CD14-positive monocyte (primary cell): ENCODE data around the gene CACNG6. TPM values are rescaled to one million over a fixed set of nuclear protein-coding genes. Genes with fewer than 3 reads are reported as not detected.
A peak's percentile ranks its signal among the peaks of the same experiment; 100 is the strongest.

Experiments used
- DNase-seq, 3 donors: peaks; one replicate each; pipeline ENCODE4 v3.0.0-alpha.2; 2011 to 2022
- H2AFZ ChIP-seq: 2 replicates; pipeline ENCODE4 v1.6.0; 2012; ENCODE audit warnings: mild to moderate bottlenecking, low read depth, low read length, inconsistent platforms; ENCODE audit not compliant: insufficient read depth, poor library complexity, severe bottlenecking
- H3K27ac ChIP-seq, 2 donors: 1 replicate in 1 of 2; 2 replicates in 1 of 2; pipeline ENCODE4 v1.5.1; 2012 to 2013; ENCODE audit warnings: low read length in 2 of 2, control low read depth in 1 of 2, inconsistent platforms in 1 of 2, low read depth in 1 of 2, mild to moderate bottlenecking in 1 of 2
- H3K27me3 ChIP-seq, 2 donors: one replicate each; pipeline versions ENCODE4 v1.6.0 to v1.6.1; 2011 to 2013; ENCODE audit warnings: low read length in 2 of 2; ENCODE audit not compliant: control insufficient read depth in 2 of 2, insufficient read depth in 2 of 2
- H3K36me3 ChIP-seq, 2 donors: replicated peaks in 1 of 2; 1 replicate in 1 of 2; 2 replicates in 1 of 2; pipeline versions ENCODE4 v1.5.1 to v1.6.1; 2012 to 2013; ENCODE audit warnings: low read length in 2 of 2, control low read depth in 1 of 2, inconsistent platforms in 1 of 2, mild to moderate bottlenecking in 1 of 2; ENCODE audit not compliant: insufficient read depth in 2 of 2, control insufficient read depth in 1 of 2
- H3K4me1 ChIP-seq, 2 donors: 1 replicate in 1 of 2; 2 replicates in 1 of 2; pipeline versions ENCODE4 v1.5.1 to v1.6.1; 2012 to 2013; ENCODE audit warnings: low read length in 2 of 2, control low read depth in 1 of 2, inconsistent platforms in 1 of 2, mild to moderate bottlenecking in 1 of 2, moderate library complexity in 1 of 2; ENCODE audit not compliant: insufficient read depth in 2 of 2, control insufficient read depth in 1 of 2
- H3K4me2 ChIP-seq: replicated peaks from 2 replicates; pipeline ENCODE3; 2012; ENCODE audit warnings: low read length, moderate library complexity, mild to moderate bottlenecking; ENCODE audit not compliant: poor library complexity, severe bottlenecking; ENCODE audit errors: extremely low read depth
- H3K4me3 ChIP-seq, 3 experiments: fragments of 200-600 bp in 1 of 3; sonication (generic) in 1 of 3; replicated peaks in 1 of 3; 1 replicate in 2 of 3; 2 replicates in 1 of 3; pipeline ENCODE4 v1.5.1; 2011 to 2013; ENCODE audit warnings: low read length in 3 of 3, mild to moderate bottlenecking in 3 of 3, control low read depth in 2 of 3, low read depth in 2 of 3, inconsistent platforms in 1 of 3, moderate library complexity in 1 of 3
- H3K79me2 ChIP-seq: 2 replicates; pipeline ENCODE4 v1.6.0; 2012; ENCODE audit warnings: mild to moderate bottlenecking, control low read depth, inconsistent platforms, low read length, moderate library complexity; ENCODE audit not compliant: insufficient read depth
- H3K9ac ChIP-seq: 2 replicates; pipeline ENCODE4 v1.6.0; 2017; ENCODE audit warnings: low read length, mild to moderate bottlenecking; ENCODE audit not compliant: insufficient read depth, poor library complexity, severe bottlenecking
- H3K9me3 ChIP-seq, 2 donors: replicated peaks in 1 of 2; 1 replicate in 1 of 2; 2 replicates in 1 of 2; pipeline versions ENCODE4 v1.5.1 to v1.6.1; 2012 to 2013; ENCODE audit warnings: low read length in 2 of 2, control low read depth in 1 of 2; ENCODE audit not compliant: control insufficient read depth in 1 of 2, insufficient read depth in 1 of 2
- H4K20me1 ChIP-seq: 2 replicates; pipeline ENCODE4 v1.6.0; 2012; ENCODE audit warnings: mild to moderate bottlenecking, low read length, control low read depth, moderate library complexity; ENCODE audit not compliant: insufficient read depth
- H3K27ac Mint-ChIP-seq, 7 donors: one replicate each; pipeline ENCODE4 v1.8.0; 2020; ENCODE audit warnings: mild to moderate bottlenecking in 7 of 7, mixed read lengths in 7 of 7, moderate library complexity in 6 of 7, inconsistent platforms in 2 of 7
- H3K27me3 Mint-ChIP-seq, 3 donors: one replicate each; pipeline ENCODE4 v1.8.0; 2021 to 2022; ENCODE audit warnings: low read depth in 3 of 3, mild to moderate bottlenecking in 3 of 3, mixed read lengths in 3 of 3, moderate library complexity in 3 of 3, inconsistent platforms in 1 of 3
- H3K36me3 Mint-ChIP-seq, 2 donors: one replicate each; pipeline ENCODE4 v1.8.0; 2020; ENCODE audit warnings: mixed read lengths in 2 of 2, inconsistent platforms in 1 of 2, mild to moderate bottlenecking in 1 of 2
- H3K4me1 Mint-ChIP-seq: one replicate; pipeline ENCODE4 v1.8.0; 2020; ENCODE audit warnings: mild to moderate bottlenecking, mixed read lengths
- H3K4me3 Mint-ChIP-seq, 2 donors: one replicate each; pipeline ENCODE4 v1.8.0; 2020; ENCODE audit warnings: mild to moderate bottlenecking in 2 of 2, mixed read lengths in 2 of 2, moderate library complexity in 1 of 2
- H3K9me3 Mint-ChIP-seq, 7 donors: one replicate each; pipeline ENCODE4 v1.8.0; 2020 to 2022; ENCODE audit warnings: mixed read lengths in 7 of 7, mild to moderate bottlenecking in 6 of 7, moderate library complexity in 6 of 7, inconsistent platforms in 2 of 7
- WGBS: methylation state at CpG from one replicate; pipeline ENCODE4 v1.1.5; 2013; ENCODE audit warnings: missing lambda C conversion rate; ENCODE audit not compliant: insufficient coverage; 5-methylcytosine and 5-hydroxymethylcytosine counted together
- intact Hi-C, 2 donors: fragments of 100-400 bp; cut with micrococcal nuclease; formaldehyde crosslinking; loops; one replicate each; pipeline versions ENCODE4 v1.15.0 to v1.15.1; 2023
- polyA plus RNA-seq, 3 donors: library from polyadenylated mRNA; depleted of rRNA in 1 of 3; unstranded in 2 of 3; stranded (reverse) in 1 of 3; fragments of 300-500 nt in 2 of 3; fragments of >200 nt in 1 of 3; fragmentation: Illumina TruSeq in 2 of 3; gene quantifications; 1 replicate in 2 of 3; 2 replicates in 1 of 3; pipeline ENCODE4 v1.2.3, GENCODE V29; 2012 to 2021
- TF ChIP-seq, protein P1 (sequence below): fragments of 200-600 bp; IDR thresholded peaks from one replicate; pipeline ENCODE4 v1.8.0; 2022; ENCODE audit warnings: antibody characterized with exemption, mild to moderate bottlenecking

Gene CACNG6
- polyA plus RNA-seq, 3 donors: 0.08 to 0.18 TPM; not detected in 1

DNA sequence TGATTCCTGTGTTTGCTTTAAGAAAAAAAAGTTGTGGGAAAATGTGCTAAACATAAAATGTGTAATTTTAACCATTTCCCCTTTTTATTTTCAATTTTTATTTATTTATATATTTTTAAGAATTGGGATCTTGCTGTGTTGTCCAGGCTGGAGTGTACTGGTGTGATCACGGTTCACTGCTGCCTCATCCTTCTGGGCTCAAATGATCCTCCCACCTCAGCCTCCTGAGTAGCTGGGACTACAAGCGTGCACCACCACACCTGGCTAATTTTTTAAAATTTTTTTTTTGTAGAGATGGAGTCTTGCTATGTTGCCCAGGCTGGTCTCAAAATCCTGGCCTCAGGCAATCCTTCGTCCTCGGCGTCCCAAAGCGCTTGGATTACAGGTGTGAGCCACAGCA is 19.0 kb downstream of the CACNG6 start:
- H3K4me1 ChIP-seq: peaks cover 6 to 19% of the 10 kb centered on the region in 2 donors
- peaks cover 0 to 17% of the 10 kb centered on the region in 2 donors for H3K27me3 ChIP-seq
- no CpG with 5 or more reads among the region's 6 CpGs for WGBS
- H3K4me3 ChIP-seq: no peak overlapping the region
- no peaks in the 10 kb centered on the region for H4K20me1 ChIP-seq
- Mint-ChIP-seq H3K27ac (no peak overlapping the region), H3K9me3 (peaks cover 0 to 4% (median 2%) of the 10 kb centered on the region in 7 donors), H3K36me3 (no peaks in the 10 kb centered on the region), H3K4me1 (peaks cover 23% of the 10 kb centered on the region), H3K4me3 (no peak overlapping the region), H3K27me3 (peaks cover 42 to 56% (median 49%) of the 10 kb centered on the region in 3 donors)
- no peaks in the 10 kb centered on the region for H3K36me3 ChIP-seq
- no peak for DNase-seq
- no peak overlapping the region for H2AFZ ChIP-seq
- no peak overlapping the region for H3K9ac ChIP-seq
- no peaks in the 10 kb centered on the region for H3K9me3 ChIP-seq
- intact Hi-C loops: no loop called here
- H3K27ac ChIP-seq: no peak overlapping the region
- H3K79me2 ChIP-seq: no peaks in the 10 kb centered on the region
- no peak overlapping the region for H3K4me2 ChIP-seq
- TF ChIP-seq, protein P1, sequence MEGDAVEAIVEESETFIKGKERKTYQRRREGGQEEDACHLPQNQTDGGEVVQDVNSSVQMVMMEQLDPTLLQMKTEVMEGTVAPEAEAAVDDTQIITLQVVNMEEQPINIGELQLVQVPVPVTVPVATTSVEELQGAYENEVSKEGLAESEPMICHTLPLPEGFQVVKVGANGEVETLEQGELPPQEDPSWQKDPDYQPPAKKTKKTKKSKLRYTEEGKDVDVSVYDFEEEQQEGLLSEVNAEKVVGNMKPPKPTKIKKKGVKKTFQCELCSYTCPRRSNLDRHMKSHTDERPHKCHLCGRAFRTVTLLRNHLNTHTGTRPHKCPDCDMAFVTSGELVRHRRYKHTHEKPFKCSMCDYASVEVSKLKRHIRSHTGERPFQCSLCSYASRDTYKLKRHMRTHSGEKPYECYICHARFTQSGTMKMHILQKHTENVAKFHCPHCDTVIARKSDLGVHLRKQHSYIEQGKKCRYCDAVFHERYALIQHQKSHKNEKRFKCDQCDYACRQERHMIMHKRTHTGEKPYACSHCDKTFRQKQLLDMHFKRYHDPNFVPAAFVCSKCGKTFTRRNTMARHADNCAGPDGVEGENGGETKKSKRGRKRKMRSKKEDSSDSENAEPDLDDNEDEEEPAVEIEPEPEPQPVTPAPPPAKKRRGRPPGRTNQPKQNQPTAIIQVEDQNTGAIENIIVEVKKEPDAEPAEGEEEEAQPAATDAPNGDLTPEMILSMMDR: no peak

DNA sequence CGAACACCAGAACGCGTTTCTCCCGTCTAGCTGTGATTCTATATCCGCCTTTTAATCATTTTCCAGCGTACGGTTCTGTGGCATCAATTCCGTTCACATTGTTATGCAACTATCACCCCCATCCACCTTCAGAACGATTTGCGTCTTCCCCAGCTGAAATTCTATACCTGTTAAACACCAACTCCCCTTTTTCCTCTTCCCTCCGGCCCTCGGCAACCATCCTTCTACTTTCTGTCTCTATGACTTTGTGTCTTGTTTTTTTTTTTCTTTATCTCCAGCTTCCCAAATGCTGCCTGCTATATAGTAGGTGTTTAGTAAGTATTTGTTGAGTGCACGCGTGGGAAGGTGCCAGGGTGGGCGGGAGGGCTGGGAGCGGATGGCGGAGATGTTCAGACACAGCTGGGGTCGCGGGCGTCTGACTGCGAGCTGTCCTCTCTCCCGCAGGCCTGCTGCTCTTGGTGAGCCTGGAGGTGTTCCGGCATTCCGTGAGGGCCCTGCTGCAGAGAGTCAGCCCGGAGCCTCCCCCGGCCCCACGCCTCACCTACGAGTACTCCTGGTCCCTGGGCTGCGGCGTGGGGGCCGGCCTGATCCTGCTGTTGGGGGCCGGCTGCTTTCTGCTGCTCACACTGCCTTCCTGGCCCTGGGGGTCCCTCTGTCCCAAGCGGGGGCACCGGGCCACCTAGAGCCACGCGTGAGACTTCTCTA is 20.2 kb downstream of the CACNG6 start:
- Histone ChIP-seq H3K36me3 (no peaks in the 10 kb centered on the region), H3K9ac (no peak overlapping the region), H2AFZ (no peak overlapping the region), H3K4me3 (no peak overlapping the region), H3K4me2 (no peak overlapping the region), H3K79me2 (no peaks in the 10 kb centered on the region), H3K27ac (no peak overlapping the region), H4K20me1 (no peaks in the 10 kb centered on the region), H3K9me3 (no peaks in the 10 kb centered on the region), H3K4me1 (peaks cover 6 to 28% of the 10 kb centered on the region in 2 donors), H3K27me3 (peaks cover 0 to 17% of the 10 kb centered on the region in 2 donors)
- Mint-ChIP-seq H3K36me3 (peaks cover 0 to 3% of the 10 kb centered on the region in 2 donors), H3K27me3 (peaks cover 41 to 54% (median 43%) of the 10 kb centered on the region in 3 donors), H3K27ac (peak overlapping the region in 1 of 7 donors; percentile 24), H3K9me3 (peaks cover 0 to 5% (median 4%) of the 10 kb centered on the region in 7 donors), H3K4me3 (peak overlapping the region in 1 of 2 donors; percentile 59), H3K4me1 (peaks cover 28% of the 10 kb centered on the region)
- WGBS: 67% methylated on average over 29 of the region's 36 CpGs
- TF ChIP-seq, protein P1: no peak
- DNase-seq: no peak
- intact Hi-C loops: no loop called here
